Renal cortical epithelial cell (primary cell): ENCODE data around the gene CYTH2. TPM values are rescaled to one million over a fixed set of nuclear protein-coding genes. Genes with fewer than 3 reads are reported as not detected.
A peak's percentile ranks its signal among the peaks of the same experiment; 100 is the strongest.

Experiments used
- DNase-seq: peaks from one replicate; pipeline ENCODE4 v3.0.0-alpha.2; 2011; ENCODE audit warnings: low read depth
- total RNA-seq: library from RNA; depleted of rRNA; stranded (reverse); fragments of >200 nt; gene quantifications from 2 replicates; pipeline ENCODE4 v1.2.3, GENCODE V29; 2014

Gene CYTH2
- total RNA-seq, 1 donor from 2014 or later = 58.4 TPM

DNA sequence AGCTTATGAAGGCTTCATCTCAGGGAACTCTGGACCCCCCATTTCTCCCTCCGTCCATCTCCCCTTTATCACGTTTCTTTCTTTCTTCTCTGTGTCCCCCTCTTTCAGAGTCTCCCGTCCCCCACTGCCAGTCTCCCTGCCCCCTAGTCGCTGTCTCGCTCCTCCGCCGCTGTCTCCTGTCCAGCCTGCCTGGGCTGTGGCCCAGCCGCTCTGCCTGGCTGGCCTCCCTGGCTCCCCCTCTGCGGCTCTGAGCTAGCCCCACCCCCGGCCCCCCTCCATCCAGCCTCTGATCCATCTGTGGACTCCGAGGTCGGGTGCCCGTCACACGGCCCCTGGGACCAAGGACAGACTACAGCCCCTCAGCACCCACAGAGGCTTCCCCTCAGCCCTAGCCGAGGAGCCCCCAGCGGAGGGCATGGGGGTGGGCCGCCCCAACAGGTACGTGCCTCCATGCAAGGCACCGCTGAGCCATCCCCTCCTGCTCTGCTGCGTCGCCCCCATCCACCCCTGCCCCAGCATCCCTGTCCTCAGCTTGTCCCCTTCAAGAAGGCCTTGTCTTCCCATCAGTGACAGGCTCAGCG, 14.9 kb upstream of the CYTH2 start:
- no peak for DNase-seq

DNA sequence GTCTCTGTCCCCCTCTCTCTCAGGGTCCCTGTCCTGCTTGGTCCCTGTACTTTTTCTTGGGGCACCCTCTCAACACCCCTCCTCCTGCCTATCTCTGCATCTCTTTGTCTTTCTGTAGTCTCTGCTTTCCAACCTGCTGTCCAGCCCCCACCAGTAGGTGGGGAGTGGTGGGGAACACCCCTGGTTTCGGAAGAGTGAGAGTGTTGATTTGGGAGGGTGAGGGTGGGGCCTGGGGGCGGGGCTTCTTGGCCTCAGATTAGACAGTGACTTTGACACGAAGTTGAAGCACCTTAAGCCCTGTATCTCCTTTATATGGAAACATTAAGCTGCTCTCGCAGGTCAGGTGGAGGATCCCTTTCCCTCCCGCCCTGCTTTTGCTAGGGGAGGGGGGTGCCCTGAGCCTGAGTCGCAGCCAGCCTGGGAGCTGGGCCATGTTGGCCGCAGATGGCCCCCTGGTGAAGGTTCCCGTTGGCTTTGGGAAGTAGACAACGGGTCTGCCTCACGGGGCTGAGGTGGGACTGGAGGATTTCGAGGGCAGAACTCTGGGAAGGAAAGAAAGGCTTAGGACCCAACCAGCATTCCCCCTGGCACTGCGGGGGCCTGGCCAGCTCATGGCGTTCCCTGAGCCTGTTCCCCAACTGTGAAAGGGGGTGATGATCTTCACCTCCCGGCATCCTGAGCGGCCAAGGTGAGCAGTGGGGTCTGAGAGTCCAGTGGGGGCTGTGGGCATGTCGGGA, 13.8 kb upstream of the CYTH2 start, which contains the start of gene KCNJ14:
TSS of gene KCNJ14 (plus strand) at position 404 of the 737 bp plus-strand sequence. CDS start 6,151 bp downstream, outside the sequence.
- no peak for DNase-seq

DNA sequence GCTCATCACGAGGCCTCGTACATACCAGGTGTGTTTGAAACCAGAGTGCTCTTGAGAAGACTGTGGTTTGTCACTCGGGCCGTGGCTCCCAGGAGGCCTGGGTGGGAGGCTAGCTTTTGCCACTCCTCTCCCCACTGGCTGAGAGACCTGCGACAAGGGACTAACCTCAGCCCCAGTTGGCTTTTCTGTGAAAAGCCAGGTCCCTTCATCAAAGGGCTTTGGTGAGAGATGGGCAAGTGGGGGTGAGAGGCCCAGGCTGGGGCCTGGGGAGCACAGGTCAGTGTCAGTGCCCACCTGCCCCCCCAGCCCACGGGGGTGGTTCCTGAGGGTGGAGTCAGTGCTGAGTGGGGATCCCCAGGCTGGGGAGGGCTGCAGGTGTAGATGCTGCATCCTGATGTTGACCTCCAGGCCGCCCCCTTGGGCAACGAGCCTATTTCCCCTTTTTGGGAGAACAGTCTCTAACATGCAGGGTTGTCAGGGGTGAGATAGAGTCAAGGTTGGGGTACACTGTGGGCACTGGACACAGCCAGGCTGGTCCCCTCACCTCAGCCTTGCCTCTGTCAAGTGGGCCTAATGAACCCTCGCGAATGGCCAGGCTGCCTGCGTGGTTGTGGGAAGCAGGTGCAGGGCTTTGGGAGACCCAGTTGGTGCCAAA, 13.1 kb upstream of the CYTH2 start:
- DNase-seq = no peak

DNA sequence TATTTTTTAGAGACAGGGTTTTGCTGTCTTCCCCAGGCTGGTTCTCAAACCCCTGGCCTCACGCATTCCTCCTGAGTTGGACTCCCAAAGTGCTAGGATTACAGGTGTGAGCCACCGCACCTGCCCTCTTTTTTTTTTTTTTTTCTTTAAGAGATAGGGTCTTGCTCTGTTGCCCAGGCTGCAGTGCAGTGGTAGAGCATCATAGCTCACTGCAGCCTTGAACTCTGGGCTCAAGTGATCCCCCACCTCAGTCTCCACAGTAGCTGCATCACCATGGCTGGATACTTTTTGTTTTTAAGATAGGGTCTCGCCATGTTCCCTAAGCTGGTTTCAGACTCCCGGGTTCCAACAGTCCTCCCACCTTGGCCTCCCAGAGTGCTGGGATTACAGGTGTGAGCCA, 12.3 kb upstream of the CYTH2 start:
- DNase-seq = no peak

DNA sequence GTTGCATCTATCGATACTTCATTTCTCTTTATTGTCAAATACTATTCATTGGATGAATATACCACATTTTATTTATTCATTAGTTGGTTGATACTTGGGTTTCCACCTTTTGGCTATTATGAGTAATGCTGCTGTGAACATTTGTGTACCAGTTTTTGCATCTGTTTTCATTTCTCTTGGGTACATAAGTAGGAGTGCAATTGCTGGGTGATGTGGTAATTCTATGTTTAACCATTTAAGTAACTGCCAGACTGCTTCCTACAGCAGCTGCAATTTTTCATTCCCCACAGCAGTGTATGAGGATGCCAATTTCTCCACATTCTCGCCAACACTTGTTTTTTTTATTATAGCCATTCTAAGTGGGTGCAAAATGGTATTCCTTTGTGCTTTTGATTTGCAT, 11.2 kb upstream of the CYTH2 start:
- DNase-seq = no peak

DNA sequence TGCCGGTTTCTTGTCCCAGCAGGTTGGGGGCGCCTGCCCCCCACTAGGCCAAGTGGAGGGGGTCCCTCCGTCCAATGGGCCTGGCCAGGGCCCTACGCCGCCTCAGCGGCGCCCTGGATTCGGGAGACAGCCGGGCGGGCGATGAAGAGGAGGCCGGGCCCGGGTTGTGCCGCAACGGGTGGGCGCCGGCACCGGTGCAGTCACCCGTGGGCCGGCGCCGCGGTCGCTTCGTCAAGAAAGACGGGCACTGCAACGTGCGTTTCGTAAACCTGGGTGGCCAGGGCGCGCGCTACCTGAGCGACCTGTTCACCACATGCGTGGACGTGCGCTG, 7.6 kb upstream of the CYTH2 start:
- no peak for DNase-seq

DNA sequence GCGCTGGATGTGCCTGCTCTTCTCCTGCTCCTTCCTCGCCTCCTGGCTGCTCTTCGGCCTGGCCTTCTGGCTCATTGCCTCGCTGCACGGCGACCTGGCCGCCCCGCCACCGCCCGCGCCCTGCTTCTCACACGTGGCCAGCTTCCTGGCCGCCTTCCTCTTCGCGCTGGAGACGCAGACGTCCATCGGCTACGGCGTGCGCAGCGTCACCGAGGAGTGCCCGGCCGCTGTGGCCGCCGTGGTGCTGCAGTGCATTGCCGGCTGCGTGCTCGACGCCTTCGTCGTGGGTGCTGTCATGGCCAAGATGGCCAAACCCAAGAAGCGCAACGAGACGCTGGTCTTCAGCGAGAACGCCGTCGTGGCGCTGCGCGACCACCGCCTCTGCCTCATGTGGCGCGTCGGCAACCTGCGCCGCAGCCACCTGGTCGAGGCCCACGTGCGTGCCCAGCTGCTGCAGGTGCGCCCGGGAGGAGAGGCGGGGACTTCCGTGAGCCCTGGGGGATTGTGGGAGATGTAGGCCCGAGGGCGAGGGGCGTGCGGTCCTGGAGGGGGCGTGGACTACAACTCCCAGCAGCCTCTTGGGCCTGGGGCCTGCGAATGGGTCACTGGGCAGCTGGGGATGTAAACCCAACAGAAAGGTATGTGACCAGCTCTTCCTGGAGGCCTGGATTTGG, 7.0 kb upstream of the CYTH2 start:
- no peak for DNase-seq

DNA sequence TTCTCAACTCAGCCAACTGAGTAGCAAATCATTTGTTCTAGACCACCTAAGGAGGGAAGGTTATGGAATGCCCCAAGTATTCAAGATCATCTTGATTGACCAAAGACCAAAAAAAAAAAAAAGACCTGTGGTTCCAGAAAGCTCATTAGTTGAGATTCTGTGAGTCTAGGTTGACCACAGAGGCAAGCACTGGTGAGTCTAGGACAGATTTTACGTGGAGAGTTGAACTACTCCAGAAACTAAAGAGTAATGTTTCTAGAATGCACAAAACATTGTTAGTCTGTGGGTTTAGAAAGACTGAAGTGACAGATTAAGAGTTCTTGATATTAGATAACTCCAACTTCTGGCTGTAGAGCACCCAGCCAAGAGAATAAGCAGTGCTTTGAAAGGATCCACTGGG, 4.0 kb upstream of the CYTH2 start:
- no peak for DNase-seq

DNA sequence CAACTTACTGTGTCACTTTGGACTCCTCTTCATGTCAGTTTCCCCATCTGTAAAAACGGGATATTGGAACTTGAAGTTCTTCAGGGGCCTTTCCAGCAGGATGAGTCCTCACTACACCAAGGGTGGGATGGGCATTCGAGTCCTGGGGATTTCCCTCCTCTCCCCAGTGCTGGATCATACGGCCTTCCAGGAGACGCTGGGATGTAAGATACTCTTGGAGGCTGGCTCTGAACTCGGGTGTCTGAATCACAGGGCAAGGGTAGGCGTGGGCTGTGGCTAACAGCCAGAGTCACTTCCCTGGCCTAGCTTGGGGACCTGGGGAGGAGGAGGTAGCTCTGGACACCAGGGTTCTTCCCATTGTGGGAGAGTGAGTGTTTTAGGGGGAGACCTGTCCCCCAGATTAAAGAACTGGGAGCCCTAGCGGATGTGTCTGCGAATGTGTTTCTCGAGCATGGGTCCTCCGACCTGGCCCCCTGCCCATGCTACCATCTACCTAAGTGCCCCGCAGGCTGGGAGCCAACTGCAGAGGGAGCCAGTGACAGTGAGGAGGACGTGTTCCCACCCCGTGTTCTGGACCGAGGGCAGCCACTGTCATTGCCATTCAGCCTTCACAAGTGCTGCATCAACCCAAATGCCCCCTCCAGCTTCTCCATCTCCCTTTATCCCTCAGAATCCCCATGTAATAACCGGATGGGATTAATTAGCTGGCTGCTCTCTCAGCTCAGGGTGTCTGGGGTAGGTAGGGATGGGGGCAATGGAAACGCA, 2.4 kb upstream of the CYTH2 start:
- peak; percentile 49 for DNase-seq

DNA sequence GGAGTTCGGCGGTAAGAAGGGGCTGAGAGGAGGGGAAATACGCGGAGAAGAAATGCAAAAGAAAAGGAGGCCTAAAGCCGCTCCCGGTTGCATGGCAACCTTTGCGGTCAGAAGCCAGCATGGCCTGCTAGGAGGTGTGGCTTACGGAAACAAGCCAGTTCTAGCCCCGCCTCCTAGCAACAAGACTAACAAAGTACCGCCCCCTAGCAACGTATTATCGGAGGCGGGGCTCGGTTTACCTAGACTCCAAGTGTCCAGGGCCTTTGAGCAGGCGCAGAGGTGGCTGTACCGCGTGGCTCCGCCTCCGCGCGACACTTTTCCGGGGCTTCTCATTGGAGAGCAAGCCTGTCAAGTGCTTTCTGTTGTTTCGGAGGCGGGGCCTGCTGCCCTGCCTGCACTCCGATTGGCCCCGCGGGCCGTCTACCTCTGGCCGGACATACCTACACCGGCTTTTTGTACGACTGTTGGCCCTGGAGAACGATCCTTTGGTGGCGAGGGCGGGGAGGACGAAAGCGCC, 339 bp upstream of the CYTH2 start:
- peak; percentile 99 for DNase-seq

DNA sequence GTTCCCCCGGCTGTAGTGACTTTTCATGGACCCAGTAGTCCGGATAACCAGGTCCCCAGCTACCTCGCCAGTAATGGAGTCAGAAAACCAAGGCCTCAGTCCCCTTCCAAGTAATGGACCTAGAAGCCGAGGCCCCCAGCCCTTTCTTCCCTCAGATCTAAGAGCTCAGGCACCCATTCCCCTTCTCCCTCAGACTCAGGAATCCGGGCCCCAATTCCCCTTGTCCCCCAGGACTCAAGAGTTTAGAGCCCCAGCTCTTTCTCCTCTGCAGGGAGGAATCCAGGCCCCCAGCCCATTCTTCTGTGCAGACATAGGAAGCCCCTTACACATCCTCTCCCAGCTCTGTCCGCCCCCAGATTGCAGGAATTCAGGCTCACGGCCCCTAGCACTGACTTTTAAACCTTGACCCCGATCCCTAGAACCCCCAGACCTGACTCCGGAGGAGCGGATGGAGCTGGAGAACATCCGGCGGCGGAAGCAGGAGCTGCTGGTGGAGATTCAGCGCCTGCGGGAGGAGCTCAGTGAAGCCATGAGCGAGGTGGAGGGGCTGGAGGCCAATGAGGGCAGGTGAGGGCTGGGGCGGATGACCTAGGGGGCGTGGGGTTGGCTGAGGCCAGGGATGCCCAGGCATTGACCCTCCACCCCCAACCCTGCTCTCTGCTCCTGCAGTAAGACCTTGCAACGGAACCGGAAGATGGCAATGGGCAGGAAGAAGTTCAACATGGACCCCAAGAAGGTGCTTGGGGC, 938 bp downstream of the CYTH2 start:
- no peak for DNase-seq

DNA sequence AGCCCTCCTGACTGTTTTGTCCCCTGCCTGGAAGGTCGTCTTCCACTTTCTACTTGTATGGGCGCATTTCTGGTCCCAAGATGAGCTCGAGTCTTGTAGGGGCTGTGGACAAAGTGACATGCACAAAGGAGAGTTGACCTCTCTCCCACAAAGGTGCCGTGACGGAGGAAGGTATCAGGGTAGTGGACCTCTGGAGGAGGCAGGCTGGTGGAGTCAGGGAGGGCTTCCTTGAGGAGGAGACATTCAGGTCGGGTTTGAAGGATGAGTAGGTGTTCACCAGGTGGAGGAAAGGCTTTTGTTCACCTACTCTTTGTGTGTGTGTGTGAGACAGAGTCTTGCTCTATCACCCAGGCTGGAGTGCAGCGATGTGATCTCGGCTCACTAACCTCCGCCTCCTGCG, 1.7 kb downstream of the CYTH2 start:
- no peak for DNase-seq

DNA sequence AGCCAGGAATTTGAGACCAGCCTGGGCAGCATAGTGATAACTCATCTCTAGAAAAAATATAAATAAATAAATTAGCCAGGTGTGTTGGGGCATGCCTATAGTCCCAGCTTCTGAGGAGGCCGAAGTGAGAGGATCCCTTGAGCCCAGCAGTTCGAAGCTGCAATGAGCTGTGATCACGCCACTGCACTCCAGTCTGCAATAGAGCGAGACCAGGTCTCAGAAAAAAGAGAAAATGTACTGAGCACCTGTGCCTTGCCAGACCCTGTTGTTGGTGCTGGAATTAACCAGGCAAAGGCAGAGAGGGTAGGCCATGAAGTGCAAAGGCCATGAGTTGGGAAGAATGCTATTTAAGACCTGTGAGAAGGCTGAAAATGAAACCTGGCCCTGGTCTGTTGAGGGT, 2.7 kb downstream of the CYTH2 start:
- DNase-seq = no peak

DNA sequence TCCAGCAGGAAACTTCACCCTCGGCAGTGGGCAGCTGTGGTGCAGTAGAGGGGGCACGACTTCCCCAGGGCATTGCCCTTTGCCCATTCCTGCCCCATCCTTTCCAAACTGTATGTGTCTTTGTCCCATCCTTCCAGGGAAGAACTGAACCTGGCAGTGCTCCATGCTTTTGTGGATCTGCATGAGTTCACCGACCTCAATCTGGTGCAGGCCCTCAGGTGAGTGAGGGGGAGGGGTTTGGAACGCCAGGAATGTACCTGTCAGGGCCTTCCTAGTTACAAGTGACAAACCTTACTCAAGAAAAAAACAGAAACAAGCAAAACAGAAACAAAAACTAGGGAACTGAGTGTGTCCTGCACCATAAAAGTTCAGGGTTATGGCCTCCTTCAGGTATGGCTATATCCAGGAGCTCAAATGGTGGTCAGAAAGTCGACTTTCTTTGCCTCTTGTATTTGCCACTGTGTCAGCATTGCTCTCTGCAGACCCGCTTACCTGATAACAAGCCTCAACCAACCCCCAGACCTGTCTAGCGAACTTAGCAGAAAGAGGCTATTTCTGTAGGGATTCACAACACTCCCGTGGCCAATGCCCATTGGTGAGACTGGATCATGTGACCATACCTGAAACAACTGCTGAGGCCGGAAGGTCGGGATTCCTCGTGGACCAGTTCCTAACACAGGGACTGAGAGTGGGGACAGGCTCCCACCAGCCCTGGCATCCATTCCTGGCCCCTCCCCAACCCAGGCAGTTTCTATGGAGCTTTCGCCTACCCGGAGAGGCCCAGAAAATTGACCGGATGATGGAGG, 4.2 kb downstream of the CYTH2 start:
- peak; percentile 36 for DNase-seq

DNA sequence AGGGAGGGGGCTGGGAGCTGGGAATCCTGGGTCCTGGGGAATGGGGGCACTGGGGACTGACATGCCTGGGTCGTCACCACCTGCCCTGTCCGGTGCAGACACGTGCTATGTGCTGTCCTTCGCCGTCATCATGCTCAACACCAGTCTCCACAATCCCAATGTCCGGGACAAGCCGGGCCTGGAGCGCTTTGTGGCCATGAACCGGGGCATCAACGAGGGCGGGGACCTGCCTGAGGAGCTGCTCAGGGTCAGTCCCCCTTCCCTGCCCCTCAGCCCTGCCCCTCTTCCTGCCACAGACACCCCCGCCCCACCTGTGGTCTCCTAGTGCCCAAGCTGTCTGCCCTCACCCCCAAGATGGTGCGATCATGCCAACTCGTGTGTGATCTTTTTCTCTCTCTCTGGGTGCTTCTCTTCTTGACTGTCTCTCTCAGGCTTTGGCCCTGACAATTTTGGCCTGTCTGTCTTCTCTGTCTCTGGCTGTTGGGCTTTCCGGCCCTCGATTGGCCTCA, 5.0 kb downstream of the CYTH2 start:
- DNase-seq = no peak

DNA sequence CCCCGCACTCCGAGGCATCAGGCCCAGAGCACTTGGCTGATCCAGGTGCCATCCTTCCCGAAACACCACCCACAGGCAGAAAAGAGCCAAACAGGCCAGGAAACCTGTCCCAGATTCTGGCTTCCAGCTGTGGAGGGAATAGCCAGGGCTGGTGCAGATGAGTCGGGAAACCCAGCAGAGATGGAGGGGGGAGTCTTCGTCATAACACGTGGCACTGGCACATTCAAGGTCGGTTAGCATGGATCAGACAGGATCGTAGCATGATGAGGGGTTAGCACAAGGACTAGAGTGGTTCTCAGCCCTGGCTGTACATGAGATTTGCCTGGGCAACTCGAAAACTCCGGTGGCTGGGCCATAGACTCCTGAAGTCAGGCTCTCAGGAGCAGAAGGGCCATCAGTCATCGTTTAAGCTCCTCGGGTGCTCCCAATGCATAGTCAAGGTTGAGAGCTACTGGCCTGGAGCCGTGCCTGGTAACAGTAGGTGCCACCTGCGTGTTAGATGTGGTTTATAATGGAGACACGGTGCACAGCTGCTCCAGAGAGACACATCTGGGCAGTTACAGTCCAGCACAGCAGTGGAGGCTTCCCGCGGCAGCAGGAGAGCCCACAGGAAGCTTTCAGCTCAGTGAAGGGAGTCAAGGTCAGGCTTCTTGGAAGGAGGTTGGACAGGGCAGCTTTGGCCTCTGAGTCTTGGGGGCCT, 6.3 kb downstream of the CYTH2 start:
- no peak for DNase-seq

DNA sequence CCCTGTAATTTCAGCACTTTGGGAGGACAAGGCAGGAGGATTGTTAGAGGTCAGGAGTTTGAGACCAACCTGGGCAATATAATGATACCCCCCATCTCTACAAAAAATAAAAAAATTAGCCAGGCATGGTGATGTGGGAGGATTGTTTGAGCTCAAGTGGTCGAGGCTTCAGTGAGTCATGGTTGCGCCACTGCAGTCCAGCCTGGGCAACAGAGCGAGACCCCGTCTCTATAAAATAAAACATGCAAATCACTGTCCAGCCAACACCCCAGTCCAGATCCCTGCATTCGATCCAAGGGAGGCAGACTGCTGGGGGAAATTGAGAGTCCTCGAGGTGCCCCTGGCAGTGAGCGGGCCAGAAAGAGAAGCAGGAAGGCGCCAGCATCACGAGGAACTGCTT, 7.0 kb downstream of the CYTH2 start:
- DNase-seq = peak; percentile 28

DNA sequence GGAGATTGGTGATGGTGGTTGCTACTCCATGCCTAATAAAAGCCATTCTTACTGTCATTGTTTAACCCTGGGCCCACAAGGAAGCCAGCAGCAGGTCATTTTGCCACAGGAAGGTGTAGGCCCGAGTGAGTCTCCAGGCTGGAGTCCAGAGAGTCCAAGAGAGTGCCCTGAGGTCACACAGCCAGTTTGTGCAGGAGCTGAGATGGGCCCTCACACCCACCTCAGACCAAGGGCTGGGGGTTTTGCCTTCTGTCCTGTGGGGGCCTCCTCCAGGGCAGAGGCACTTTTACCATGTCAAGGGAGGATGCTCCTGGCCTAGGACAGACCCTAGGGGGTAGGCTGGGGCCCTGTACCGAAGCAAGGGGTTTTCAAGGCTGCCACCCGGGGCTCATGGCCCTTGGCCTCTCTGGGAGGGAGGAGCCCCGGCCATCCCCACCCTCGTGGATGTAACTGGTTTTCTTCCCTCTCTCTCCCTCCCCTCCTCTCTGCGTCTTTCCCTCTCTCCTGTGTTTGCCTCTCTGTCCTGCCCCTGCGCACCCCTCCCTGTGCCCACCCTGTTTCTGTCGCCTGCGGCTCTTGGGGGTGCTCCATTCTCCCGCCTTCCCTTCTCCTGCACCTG, 8.0 kb downstream of the CYTH2 start:
- DNase-seq = no peak
